Measurements from ENCODE around the gene ABCD2. TPM values are rescaled to one million over a fixed set of nuclear protein-coding genes. Genes with fewer than 3 reads are reported as not detected.

Gene ABCD2
- total and polyA plus RNA-seq, 9 of the 15 experiments (the other 6 are each of a cell fraction or from before 2014, with no cell fraction given): 0.01 to 0.08 (median 0.04) TPM; not detected in 3

- TF ChIP-seq ZNF766 (CRISPR knock-in tag; conservative IDR thresholded peaks at IDR 0.05) (peak; percentile 60; the same call in 1 of the 2 replicates), POLR3G (IDR thresholded peaks at IDR 0.05; ENCODE audit: extremely low read depth, insufficient read length, insufficient replicate concordance) (no peak), PHF20 (IDR thresholded peaks at IDR 0.05; ENCODE audit: partially characterized antibody) (peak; percentile 57), CEBPG (CRISPR knock-in tag; IDR thresholded peaks at IDR 0.05) (no peak), CEBPG (tag; conservative IDR thresholded peaks at IDR 0.05 in 1 of 2, IDR thresholded peaks at IDR 0.05 in 1 of 2) (no peak), ZNF146 (CRISPR knock-in tag; IDR thresholded peaks at IDR 0.05; ENCODE audit: unreplicated experiment) (no peak), ZNF79 (CRISPR knock-in tag; IDR thresholded peaks at IDR 0.05; ENCODE audit: low read depth) (no peak), BDP1 (IDR thresholded peaks at IDR 0.05; ENCODE audit: insufficient read depth, insufficient read length) (no peak), ATF1 (CRISPR knock-in tag; IDR thresholded peaks at IDR 0.05) (no peak), ATF1 (tag; IDR thresholded peaks at IDR 0.05) (peak; percentile 69), KLF10 (CRISPR knock-in tag; IDR thresholded peaks at IDR 0.05) (no peak), CHAMP1 (IDR thresholded peaks at IDR 0.05) (peak; percentile 60; the same call in 1 of the 2 replicates), LCOR (CRISPR knock-in tag; IDR thresholded peaks at IDR 0.05) (peak; percentile 38; the same call in 1 of the 2 replicates), MTF1 (CRISPR knock-in tag; IDR thresholded peaks at IDR 0.05; ENCODE audit: borderline replicate concordance) (no peak), ZEB2 (IDR thresholded peaks at IDR 0.05) (no peak), NCOR1 (IDR thresholded peaks at IDR 0.05) (no peak), ZBTB12 (CRISPR knock-in tag; IDR thresholded peaks at IDR 0.05) (no peak), TCFL5 (CRISPR knock-in tag; conservative IDR thresholded peaks at IDR 0.05) (no peak), NFRKB (IDR thresholded peaks at IDR 0.05; ENCODE audit: low read depth) (peak; percentile 44; the same call in 1 of the 2 replicates)
- TF ChIP-seq, protein P1, sequence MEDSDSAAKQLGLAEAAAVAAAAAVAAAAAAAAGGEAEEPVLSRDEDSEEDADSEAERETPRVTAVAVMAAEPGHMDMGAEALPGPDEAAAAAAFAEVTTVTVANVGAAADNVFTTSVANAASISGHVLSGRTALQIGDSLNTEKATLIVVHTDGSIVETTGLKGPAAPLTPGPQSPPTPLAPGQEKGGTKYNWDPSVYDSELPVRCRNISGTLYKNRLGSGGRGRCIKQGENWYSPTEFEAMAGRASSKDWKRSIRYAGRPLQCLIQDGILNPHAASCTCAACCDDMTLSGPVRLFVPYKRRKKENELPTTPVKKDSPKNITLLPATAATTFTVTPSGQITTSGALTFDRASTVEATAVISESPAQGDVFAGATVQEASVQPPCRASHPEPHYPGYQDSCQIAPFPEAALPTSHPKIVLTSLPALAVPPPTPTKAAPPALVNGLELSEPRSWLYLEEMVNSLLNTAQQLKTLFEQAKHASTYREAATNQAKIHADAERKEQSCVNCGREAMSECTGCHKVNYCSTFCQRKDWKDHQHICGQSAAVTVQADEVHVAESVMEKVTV (CRISPR knock-in tag; IDR thresholded peaks at IDR 0.05): 0 out of 2 replicates have a peak, but pooled peaks have one; percentile 22
- TF ChIP-seq, protein P2, sequence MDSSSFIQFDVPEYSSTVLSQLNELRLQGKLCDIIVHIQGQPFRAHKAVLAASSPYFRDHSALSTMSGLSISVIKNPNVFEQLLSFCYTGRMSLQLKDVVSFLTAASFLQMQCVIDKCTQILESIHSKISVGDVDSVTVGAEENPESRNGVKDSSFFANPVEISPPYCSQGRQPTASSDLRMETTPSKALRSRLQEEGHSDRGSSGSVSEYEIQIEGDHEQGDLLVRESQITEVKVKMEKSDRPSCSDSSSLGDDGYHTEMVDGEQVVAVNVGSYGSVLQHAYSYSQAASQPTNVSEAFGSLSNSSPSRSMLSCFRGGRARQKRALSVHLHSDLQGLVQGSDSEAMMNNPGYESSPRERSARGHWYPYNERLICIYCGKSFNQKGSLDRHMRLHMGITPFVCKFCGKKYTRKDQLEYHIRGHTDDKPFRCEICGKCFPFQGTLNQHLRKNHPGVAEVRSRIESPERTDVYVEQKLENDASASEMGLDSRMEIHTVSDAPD (CRISPR knock-in tag; IDR thresholded peaks at IDR 0.05): no peak
Measured at GRCh38 chr12:39626033-39626814, 6.6 kb upstream of the ABCD2 start (continued).
